ENCODE results near the gene PTX4. TPM values are rescaled to one million over a fixed set of nuclear protein-coding genes. Genes with fewer than 3 reads are reported as not detected.
A peak's percentile ranks its signal among the peaks of the same experiment; 100 is the strongest.

Gene PTX4
- total and polyA plus RNA-seq, 9 of the 15 experiments (the other 6 are each of a cell fraction or from before 2014, with no cell fraction given): 0.11 TPM; not detected in 8

DNA sequence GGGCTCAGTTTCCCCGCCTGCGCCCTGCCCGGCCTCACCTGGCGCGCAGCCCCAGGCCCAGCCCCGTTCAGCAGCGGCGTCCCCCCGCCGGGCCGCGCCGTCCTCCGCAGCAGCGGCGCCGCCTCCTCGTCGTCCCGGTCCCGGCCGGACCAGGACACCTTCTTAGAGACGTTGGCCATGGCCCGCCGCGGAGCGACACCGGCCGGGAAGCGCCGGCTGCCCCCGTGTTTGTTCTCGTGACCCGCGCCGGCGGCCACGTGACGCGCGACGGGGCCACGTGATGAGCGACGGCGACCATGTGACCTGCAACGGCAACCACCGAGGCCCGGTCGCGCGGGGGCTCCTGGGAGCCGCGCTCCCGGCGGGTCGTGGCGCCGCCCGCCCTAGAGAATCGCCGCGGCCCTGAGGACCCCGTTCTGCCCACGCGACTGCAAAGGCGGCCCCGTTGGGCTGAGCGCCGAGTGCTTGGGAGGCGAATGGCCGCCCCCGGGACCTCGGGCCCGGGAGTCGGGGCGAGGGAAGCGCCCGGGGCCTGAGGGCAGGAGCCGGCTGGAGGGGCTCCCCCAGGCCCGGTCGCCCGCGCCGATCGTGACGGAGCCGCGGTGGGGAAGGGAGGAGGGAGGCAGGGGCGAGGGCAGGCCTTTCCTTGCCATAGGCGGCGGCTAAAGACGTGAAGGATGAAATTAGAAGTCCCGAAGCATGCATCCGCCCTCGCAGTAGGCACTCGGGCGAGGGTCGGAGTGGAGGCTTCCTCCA lies 13.8 kb downstream of the PTX4 start, which contains the start of gene CLCN7 (continued):
- TF ChIP-seq, protein P1, sequence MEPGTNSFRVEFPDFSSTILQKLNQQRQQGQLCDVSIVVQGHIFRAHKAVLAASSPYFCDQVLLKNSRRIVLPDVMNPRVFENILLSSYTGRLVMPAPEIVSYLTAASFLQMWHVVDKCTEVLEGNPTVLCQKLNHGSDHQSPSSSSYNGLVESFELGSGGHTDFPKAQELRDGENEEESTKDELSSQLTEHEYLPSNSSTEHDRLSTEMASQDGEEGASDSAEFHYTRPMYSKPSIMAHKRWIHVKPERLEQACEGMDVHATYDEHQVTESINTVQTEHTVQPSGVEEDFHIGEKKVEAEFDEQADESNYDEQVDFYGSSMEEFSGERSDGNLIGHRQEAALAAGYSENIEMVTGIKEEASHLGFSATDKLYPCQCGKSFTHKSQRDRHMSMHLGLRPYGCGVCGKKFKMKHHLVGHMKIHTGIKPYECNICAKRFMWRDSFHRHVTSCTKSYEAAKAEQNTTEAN (CRISPR knock-in tag; IDR thresholded peaks at IDR 0.05): peak; percentile 91
- no peak for TF ChIP-seq ZNF324 (CRISPR knock-in tag; IDR thresholded peaks at IDR 0.05)
- no peak for TF ChIP-seq SRSF9 (IDR thresholded peaks at IDR 0.05; ENCODE audit: borderline replicate concordance, low read depth, low read length)
- TF ChIP-seq, protein P2, sequence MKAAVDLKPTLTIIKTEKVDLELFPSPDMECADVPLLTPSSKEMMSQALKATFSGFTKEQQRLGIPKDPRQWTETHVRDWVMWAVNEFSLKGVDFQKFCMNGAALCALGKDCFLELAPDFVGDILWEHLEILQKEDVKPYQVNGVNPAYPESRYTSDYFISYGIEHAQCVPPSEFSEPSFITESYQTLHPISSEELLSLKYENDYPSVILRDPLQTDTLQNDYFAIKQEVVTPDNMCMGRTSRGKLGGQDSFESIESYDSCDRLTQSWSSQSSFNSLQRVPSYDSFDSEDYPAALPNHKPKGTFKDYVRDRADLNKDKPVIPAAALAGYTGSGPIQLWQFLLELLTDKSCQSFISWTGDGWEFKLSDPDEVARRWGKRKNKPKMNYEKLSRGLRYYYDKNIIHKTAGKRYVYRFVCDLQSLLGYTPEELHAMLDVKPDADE (conservative IDR thresholded peaks at IDR 0.05; ENCODE audit: control insufficient read depth, low read depth, low read length): peak; percentile 84
- TF ChIP-seq, protein P3, sequence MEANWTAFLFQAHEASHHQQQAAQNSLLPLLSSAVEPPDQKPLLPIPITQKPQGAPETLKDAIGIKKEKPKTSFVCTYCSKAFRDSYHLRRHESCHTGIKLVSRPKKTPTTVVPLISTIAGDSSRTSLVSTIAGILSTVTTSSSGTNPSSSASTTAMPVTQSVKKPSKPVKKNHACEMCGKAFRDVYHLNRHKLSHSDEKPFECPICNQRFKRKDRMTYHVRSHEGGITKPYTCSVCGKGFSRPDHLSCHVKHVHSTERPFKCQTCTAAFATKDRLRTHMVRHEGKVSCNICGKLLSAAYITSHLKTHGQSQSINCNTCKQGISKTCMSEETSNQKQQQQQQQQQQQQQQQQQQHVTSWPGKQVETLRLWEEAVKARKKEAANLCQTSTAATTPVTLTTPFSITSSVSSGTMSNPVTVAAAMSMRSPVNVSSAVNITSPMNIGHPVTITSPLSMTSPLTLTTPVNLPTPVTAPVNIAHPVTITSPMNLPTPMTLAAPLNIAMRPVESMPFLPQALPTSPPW (CRISPR knock-in tag; IDR thresholded peaks at IDR 0.05): peak; percentile 55
- TF ChIP-seq ZNF253 (CRISPR knock-in tag; conservative IDR thresholded peaks at IDR 0.05): no peak
- no peak for TF ChIP-seq ZNF436 (CRISPR knock-in tag; IDR thresholded peaks at IDR 0.05)
- TF ChIP-seq, protein P4, sequence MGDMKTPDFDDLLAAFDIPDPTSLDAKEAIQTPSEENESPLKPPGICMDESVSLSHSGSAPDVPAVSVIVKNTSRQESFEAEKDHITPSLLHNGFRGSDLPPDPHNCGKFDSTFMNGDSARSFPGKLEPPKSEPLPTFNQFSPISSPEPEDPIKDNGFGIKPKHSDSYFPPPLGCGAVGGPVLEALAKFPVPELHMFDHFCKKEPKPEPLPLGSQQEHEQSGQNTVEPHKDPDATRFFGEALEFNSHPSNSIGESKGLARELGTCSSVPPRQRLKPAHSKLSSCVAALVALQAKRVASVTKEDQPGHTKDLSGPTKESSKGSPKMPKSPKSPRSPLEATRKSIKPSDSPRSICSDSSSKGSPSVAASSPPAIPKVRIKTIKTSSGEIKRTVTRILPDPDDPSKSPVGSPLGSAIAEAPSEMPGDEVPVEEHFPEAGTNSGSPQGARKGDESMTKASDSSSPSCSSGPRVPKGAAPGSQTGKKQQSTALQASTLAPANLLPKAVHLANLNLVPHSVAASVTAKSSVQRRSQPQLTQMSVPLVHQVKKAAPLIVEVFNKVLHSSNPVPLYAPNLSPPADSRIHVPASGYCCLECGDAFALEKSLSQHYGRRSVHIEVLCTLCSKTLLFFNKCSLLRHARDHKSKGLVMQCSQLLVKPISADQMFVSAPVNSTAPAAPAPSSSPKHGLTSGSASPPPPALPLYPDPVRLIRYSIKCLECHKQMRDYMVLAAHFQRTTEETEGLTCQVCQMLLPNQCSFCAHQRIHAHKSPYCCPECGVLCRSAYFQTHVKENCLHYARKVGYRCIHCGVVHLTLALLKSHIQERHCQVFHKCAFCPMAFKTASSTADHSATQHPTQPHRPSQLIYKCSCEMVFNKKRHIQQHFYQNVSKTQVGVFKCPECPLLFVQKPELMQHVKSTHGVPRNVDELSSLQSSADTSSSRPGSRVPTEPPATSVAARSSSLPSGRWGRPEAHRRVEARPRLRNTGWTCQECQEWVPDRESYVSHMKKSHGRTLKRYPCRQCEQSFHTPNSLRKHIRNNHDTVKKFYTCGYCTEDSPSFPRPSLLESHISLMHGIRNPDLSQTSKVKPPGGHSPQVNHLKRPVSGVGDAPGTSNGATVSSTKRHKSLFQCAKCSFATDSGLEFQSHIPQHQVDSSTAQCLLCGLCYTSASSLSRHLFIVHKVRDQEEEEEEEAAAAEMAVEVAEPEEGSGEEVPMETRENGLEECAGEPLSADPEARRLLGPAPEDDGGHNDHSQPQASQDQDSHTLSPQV (IDR thresholded peaks at IDR 0.05): peak; percentile 93
- TF ChIP-seq, protein P5, sequence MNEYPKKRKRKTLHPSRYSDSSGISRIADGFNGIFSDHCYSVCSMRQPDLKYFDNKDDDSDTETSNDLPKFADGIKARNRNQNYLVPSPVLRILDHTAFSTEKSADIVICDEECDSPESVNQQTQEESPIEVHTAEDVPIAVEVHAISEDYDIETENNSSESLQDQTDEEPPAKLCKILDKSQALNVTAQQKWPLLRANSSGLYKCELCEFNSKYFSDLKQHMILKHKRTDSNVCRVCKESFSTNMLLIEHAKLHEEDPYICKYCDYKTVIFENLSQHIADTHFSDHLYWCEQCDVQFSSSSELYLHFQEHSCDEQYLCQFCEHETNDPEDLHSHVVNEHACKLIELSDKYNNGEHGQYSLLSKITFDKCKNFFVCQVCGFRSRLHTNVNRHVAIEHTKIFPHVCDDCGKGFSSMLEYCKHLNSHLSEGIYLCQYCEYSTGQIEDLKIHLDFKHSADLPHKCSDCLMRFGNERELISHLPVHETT (CRISPR knock-in tag; conservative IDR thresholded peaks at IDR 0.05 in 1 of 2, IDR thresholded peaks at IDR 0.05 in 1 of 2): peak in 1 of 2 experiments; percentile 96; a peak in 2 of 4 replicates
- TF ChIP-seq SREBF2 (CRISPR knock-in tag; IDR thresholded peaks at IDR 0.05): no peak
- TF ChIP-seq, protein P6, sequence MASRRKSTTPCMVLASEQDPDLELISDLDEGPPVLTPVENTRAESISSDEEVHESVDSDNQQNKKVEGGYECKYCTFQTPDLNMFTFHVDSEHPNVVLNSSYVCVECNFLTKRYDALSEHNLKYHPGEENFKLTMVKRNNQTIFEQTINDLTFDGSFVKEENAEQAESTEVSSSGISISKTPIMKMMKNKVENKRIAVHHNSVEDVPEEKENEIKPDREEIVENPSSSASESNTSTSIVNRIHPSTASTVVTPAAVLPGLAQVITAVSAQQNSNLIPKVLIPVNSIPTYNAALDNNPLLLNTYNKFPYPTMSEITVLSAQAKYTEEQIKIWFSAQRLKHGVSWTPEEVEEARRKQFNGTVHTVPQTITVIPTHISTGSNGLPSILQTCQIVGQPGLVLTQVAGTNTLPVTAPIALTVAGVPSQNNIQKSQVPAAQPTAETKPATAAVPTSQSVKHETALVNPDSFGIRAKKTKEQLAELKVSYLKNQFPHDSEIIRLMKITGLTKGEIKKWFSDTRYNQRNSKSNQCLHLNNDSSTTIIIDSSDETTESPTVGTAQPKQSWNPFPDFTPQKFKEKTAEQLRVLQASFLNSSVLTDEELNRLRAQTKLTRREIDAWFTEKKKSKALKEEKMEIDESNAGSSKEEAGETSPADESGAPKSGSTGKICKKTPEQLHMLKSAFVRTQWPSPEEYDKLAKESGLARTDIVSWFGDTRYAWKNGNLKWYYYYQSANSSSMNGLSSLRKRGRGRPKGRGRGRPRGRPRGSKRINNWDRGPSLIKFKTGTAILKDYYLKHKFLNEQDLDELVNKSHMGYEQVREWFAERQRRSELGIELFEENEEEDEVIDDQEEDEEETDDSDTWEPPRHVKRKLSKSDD (conservative IDR thresholded peaks at IDR 0.05; ENCODE audit: low read length): no peak
- TF ChIP-seq SMAD4 (CRISPR knock-in tag; conservative IDR thresholded peaks at IDR 0.05): peak; percentile 34; the same call in 1 of the 2 replicates
- no peak for TF ChIP-seq HNRNPH1 (optimal IDR thresholded peaks at IDR 0.05; ENCODE audit: low read depth, low read length)
